HL-60/S4 (cell line): ENCODE results near the gene BAZ1B.

Experiments
- in situ Hi-C: fragments of 300-500 bp; cut with MboI; formaldehyde crosslinking; loops from 2 replicates; pipeline ENCODE4 v1.14.3; 2022; ENCODE audit warnings: low sequenced_read_pairs

Gene BAZ1B

GRCh38 chr7:73391396-73391795 lies 130.7 kb downstream of the BAZ1B start:
- in situ Hi-C loops = no loop called here
